DOHH2 (cell line): ENCODE results near the gene DYNC2H1.

Experiments used
- H3F3A ChIP-seq: fragments of 200-600 bp; sonication (generic), shearing (Covaris generic); 2 replicates; pipeline ENCODE4 v1.6.0; 2016; ENCODE audit warnings: antibody characterized with exemption, mild to moderate bottlenecking; ENCODE audit not compliant: control insufficient read depth, insufficient read depth
- H3K27ac ChIP-seq: fragments of 200-600 bp; sonication (generic); 2 replicates; pipeline ENCODE4 v1.5.1; 2014; ENCODE audit warnings: low read depth, mild to moderate bottlenecking, low read length, moderate library complexity
- H3K27me3 ChIP-seq: fragments of 200-600 bp; sonication (generic); 2 replicates; pipeline ENCODE4 v1.6.1; 2014; ENCODE audit warnings: mild to moderate bottlenecking, low read length, mixed read lengths; ENCODE audit not compliant: control insufficient read depth
- H3K36me3 ChIP-seq: fragments of 200-600 bp; sonication (generic); 2 replicates; pipeline ENCODE4 v1.6.1; 2014; ENCODE audit warnings: mild to moderate bottlenecking, low read length, moderate library complexity, mixed read lengths; ENCODE audit not compliant: control insufficient read depth
- H3K4me1 ChIP-seq: fragments of 200-600 bp; sonication (generic); 2 replicates; pipeline ENCODE4 v1.6.1; 2014; ENCODE audit warnings: mild to moderate bottlenecking, low read length, mixed read lengths; ENCODE audit not compliant: control insufficient read depth
- H3K4me2 ChIP-seq: fragments of 200-600 bp; sonication (generic); 2 replicates; pipeline ENCODE4 v1.6.0; 2014; ENCODE audit warnings: mild to moderate bottlenecking, low read length, moderate library complexity
- H3K4me3 ChIP-seq: fragments of 200-600 bp; sonication (generic); 2 replicates; pipeline ENCODE4 v1.5.1; 2014; ENCODE audit warnings: mild to moderate bottlenecking, low read length, mixed read lengths
- H3K79me2 ChIP-seq: fragments of 200-600 bp; sonication (generic); 2 replicates; pipeline ENCODE4 v1.6.1; 2014; ENCODE audit warnings: mild to moderate bottlenecking, low read length, mixed read lengths; ENCODE audit not compliant: control insufficient read depth
- H3K9me2 ChIP-seq: fragments of 200-600 bp; sonication (generic); replicated peaks from 2 replicates; pipeline ENCODE4 v1.6.1; 2014; ENCODE audit warnings: mild to moderate bottlenecking, low read length, mixed read lengths; ENCODE audit not compliant: control insufficient read depth
- H3K9me3 ChIP-seq: fragments of 200-600 bp; sonication (generic); 2 replicates; pipeline ENCODE4 v1.6.1; 2014; ENCODE audit warnings: antibody characterized with exemption, low read length, mixed read lengths; ENCODE audit not compliant: control insufficient read depth, insufficient read depth
- H4K20me1 ChIP-seq: fragments of 200-600 bp; sonication (generic); 2 replicates; pipeline ENCODE4 v1.6.0; 2014; ENCODE audit warnings: low read depth, mild to moderate bottlenecking, antibody characterized with exemption, low read length, moderate library complexity; ENCODE audit not compliant: control insufficient read depth, insufficient read depth
- EZH2phosphoT487 ChIP-seq: fragments of 200-600 bp; sonication (generic); IDR thresholded peaks from 2 replicates; pipeline ENCODE4 v1.6.1; 2017; ENCODE audit warnings: borderline replicate concordance, mild to moderate bottlenecking, antibody characterized with exemption, low read length, moderate library complexity, mixed read lengths
- TF ChIP-seq, protein P1 (sequence below): fragments of 200-600 bp; sonication (generic); IDR thresholded peaks from one replicate; pipeline ENCODE4 v1.5.1; 2014; ENCODE audit warnings: antibody characterized with exemption, mild to moderate bottlenecking, low read depth, low read length; ENCODE audit not compliant: poor library complexity, severe bottlenecking

DYNC2H1 gene

DNA sequence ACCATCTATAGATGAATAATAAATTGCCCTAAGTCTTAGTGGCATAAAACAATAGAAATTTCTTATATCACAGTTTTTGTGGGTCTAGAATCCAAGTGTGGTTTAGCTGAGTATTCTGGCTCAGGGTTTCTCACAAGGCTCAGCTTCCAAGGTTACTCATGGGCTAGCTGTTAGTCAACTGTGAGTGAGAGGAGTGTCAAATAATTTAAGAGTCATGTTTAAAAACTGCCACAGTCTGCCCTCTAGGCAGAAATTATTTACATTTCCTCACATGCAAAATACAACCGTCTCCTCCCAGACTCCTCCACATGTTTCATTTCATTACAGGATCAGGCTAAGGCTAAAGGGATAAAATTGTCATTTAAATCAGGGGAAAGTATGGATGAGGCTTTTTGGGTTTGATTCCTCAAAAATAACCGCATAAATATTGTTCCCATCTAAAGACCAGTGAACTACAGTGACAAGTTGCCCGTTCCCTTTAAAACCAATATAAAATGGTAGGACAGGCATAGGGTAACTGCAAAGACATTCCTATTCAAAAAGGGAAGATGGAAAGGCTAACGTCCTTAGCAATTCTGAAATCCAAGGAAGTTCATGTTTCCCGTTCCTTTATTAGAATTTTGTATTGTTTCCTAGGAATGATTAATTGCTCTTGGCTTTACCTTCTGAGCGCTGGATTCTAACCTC is 324.3 kb downstream of the DYNC2H1 start:
- Histone ChIP-seq H3K79me2 (no peaks in the 10 kb centered on the region), H3K4me3 (no peak overlapping the region), H3F3A (no peaks in the 10 kb centered on the region), H3K9me3 (no peaks in the 10 kb centered on the region), H3K9me2 (no peaks in the 10 kb centered on the region), H3K4me2 (no peak overlapping the region), H3K27ac (no peak overlapping the region), H3K36me3 (no peaks in the 10 kb centered on the region), H4K20me1 (no peaks in the 10 kb centered on the region), H3K4me1 (no peaks in the 10 kb centered on the region), H3K27me3 (no peaks in the 10 kb centered on the region)
- no peak for TF ChIP-seq EZH2phosphoT487
- TF ChIP-seq, protein P1, sequence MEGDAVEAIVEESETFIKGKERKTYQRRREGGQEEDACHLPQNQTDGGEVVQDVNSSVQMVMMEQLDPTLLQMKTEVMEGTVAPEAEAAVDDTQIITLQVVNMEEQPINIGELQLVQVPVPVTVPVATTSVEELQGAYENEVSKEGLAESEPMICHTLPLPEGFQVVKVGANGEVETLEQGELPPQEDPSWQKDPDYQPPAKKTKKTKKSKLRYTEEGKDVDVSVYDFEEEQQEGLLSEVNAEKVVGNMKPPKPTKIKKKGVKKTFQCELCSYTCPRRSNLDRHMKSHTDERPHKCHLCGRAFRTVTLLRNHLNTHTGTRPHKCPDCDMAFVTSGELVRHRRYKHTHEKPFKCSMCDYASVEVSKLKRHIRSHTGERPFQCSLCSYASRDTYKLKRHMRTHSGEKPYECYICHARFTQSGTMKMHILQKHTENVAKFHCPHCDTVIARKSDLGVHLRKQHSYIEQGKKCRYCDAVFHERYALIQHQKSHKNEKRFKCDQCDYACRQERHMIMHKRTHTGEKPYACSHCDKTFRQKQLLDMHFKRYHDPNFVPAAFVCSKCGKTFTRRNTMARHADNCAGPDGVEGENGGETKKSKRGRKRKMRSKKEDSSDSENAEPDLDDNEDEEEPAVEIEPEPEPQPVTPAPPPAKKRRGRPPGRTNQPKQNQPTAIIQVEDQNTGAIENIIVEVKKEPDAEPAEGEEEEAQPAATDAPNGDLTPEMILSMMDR = no peak

DNA sequence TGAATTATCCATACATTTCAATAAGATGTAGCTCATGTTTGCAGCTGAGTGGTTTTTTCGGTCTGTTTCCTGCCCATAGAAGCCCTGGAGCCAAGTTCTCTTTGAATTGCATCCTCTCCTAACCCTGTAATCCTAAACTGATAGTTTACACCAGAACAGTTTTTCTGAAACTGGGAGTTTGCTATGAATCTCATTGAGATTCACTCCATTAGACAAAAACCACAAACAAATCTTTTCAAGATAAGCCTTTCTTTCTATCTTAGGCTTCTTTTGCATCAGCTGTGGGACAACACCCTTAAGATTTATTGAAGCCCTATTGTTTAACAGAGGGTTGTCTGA is 324.8 kb downstream of the DYNC2H1 start:
- no peak for TF ChIP-seq EZH2phosphoT487
- TF ChIP-seq, protein P1 = no peak
- no peak overlapping the region for H3K27ac ChIP-seq
- H3K27me3 ChIP-seq = no peaks in the 10 kb centered on the region
- H3K4me3 ChIP-seq = no peak overlapping the region
- H3K9me3 ChIP-seq = no peaks in the 10 kb centered on the region
- H4K20me1 ChIP-seq = no peaks in the 10 kb centered on the region
- H3K36me3 ChIP-seq = no peaks in the 10 kb centered on the region
- H3K4me1 ChIP-seq = no peaks in the 10 kb centered on the region
- no peaks in the 10 kb centered on the region for H3F3A ChIP-seq
- H3K4me2 ChIP-seq = no peak overlapping the region
- no peaks in the 10 kb centered on the region for H3K9me2 ChIP-seq
- H3K79me2 ChIP-seq = no peaks in the 10 kb centered on the region

DNA sequence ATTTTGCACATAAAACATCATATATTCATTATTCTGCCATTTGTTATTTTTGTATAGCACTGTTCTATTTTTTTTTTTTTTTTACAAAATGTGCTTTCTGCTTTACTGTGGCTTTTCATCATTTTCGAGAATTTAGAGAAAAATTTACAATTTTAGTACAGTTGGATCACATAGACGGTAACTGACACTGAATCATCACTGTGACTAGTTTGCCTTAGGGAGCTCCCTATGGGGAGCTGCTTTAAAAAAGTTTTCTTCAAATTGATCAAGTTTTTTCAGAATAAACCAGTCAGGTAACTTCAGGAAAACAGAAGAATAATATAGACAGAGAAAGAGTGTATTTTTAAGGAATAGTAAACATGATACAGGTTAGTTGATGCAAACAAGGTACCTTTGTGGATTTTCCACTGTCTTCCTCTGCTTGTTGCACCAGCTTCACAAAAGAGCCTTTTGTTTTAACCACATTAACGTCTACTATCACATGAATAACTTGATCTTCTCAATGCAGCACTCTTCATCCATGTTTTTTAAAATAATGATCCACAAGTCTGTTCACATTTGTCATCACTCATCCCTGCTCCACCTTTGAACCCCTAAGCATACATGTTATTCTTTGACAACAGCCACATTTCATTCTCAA is 327.0 kb downstream of the DYNC2H1 start:
- TF ChIP-seq, protein P1 = no peak
- TF ChIP-seq EZH2phosphoT487 = no peak
- no peaks in the 10 kb centered on the region for H3K27me3 ChIP-seq
- no peaks in the 10 kb centered on the region for H3F3A ChIP-seq
- no peaks in the 10 kb centered on the region for H3K9me3 ChIP-seq
- H3K4me2 ChIP-seq = no peak overlapping the region
- H3K79me2 ChIP-seq = no peaks in the 10 kb centered on the region
- no peaks in the 10 kb centered on the region for H3K36me3 ChIP-seq
- no peaks in the 10 kb centered on the region for H3K4me1 ChIP-seq
- no peak overlapping the region for H3K27ac ChIP-seq
- no peak overlapping the region for H3K4me3 ChIP-seq
- H3K9me2 ChIP-seq = no peaks in the 10 kb centered on the region
- H4K20me1 ChIP-seq = no peaks in the 10 kb centered on the region
